HG02981 (cell line): ENCODE measurements around the gene KCTD5.
A peak's percentile ranks its signal among the peaks of the same experiment; 100 is the strongest.

Source experiments
- ATAC-seq: cut with Tn5 transposase; IDR thresholded peaks from one replicate; pipeline ENCODE4 v1.9.1; 2021; ENCODE audit warnings: mild to moderate bottlenecking, moderate library complexity; ENCODE audit not compliant: unreplicated experiment

KCTD5 gene

GRCh38 chr16:2708955-2709587 is 26.7 kb downstream of the KCTD5 start:
- ATAC-seq: no peak

GRCh38 chr16:2709588-2709984 is 27.3 kb downstream of the KCTD5 start:
- no peak for ATAC-seq

- no peak for ATAC-seq
Observed at GRCh38 chr16:2710021-2710710, 27.8 kb downstream of the KCTD5 start.

- no peak for ATAC-seq
Observed at GRCh38 chr16:2710711-2711231, 28.4 kb downstream of the KCTD5 start.

- no peak for ATAC-seq
Observed at GRCh38 chr16:2711370-2712062, 29.2 kb downstream of the KCTD5 start.

GRCh38 chr16:2712063-2712441 is 29.7 kb downstream of the KCTD5 start:
- ATAC-seq: no peak

GRCh38 chr16:2712546-2712945 is 30.2 kb downstream of the KCTD5 start:
- ATAC-seq: no peak

GRCh38 chr16:2713523-2713922 is 31.2 kb downstream of the KCTD5 start:
- ATAC-seq: no peak

- no peak for ATAC-seq
Observed at GRCh38 chr16:2713985-2714774, 31.9 kb downstream of the KCTD5 start.

- ATAC-seq: no peak
Observed at GRCh38 chr16:2715064-2715463, 32.7 kb downstream of the KCTD5 start.

GRCh38 chr16:2715519-2715918 is 33.2 kb downstream of the KCTD5 start:
- ATAC-seq: no peak

GRCh38 chr16:2715966-2716885 is 33.9 kb downstream of the KCTD5 start:
- ATAC-seq: no peak

GRCh38 chr16:2716948-2717347 is 34.6 kb downstream of the KCTD5 start:
- ATAC-seq: no peak

GRCh38 chr16:2717383-2718263 is 35.3 kb downstream of the KCTD5 start:
- no peak for ATAC-seq

- ATAC-seq: no peak
Observed at GRCh38 chr16:2719328-2720063, 37.2 kb downstream of the KCTD5 start.

- no peak for ATAC-seq
Observed at GRCh38 chr16:2720064-2720457, 37.7 kb downstream of the KCTD5 start, which contains the start of gene PRSS27. Gene PRSS27, minus strand, starts transcription at chr16:2720224. Its CDS starts 64 bp downstream, at chr16:2720160.

- peak; percentile 78 for ATAC-seq
Observed at GRCh38 chr16:2720719-2721633, 38.7 kb downstream of the KCTD5 start.
